HG03469 (cell line): ENCODE measurements around the gene KIF6.

ENCODE experiments used
- ATAC-seq: cut with Tn5 transposase; IDR thresholded peaks from one replicate; pipeline ENCODE4 v1.9.1; 2021; ENCODE audit warnings: mild to moderate bottlenecking, moderate library complexity, moderate number of reproducible peaks; ENCODE audit not compliant: unreplicated experiment

The KIF6 gene

GRCh38 chr6:39328066-39328465 lies 397.1 kb downstream of the KIF6 start:
- ATAC-seq: no peak

DNA sequence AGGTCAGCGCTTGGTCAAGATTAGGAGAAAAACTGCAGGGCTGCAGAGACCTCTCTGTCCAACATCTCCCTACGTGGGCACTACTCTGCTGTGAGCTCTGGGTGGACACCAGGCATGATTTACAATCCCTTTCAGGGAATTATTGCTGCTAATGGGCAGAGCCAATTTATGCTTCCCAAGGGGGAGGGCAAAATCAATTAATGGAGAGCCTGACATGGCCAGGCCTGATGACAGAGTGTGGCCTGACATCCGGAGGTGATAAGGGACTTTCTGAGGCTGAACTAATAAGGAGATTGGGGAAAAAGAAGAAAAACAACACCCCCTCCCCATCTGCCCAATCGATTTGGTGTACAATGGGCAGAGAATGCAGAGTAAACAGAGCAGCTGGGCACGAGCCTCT lies 397.7 kb downstream of the KIF6 start:
- ATAC-seq: no peak

DNA sequence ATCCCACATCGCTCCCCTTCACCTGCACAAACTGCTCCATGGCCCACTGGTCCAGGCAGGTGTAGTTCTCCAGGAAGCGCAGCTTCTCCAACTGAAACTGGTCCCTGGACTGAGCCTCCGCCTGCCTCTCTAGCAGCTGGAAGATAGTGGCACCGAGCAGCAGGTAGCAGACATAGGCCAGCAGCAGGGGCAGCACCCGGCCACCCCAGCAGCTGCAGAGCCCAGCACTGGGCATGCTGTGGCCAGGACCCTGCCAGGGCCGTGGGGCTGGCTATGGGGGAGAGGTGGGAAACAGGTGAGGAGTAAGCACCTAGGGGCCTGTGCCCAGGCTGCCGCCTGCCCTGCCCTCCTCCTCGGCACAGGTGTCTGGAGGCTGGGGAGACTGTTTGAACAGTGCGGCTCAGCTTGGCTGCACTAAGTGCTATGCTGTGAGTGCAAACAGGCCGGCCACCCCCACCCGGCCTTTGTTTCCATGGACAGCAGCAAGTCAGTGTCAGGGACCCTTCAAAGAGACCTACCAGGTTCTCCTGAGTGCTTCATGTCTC lies 402.8 kb downstream of the KIF6 start, which contains the start of gene KCNK16:
Gene KCNK16 (minus strand): TSS at position 397 of the 545 bp plus-strand sequence. CDS start 162 bp downstream, at position 235.
- ATAC-seq: no peak

- ATAC-seq: no peak
These were observed 403.4 kb downstream of the KIF6 start for GRCh38 chr6:39321761-39322160.

GRCh38 chr6:39320363-39320984 lies 404.7 kb downstream of the KIF6 start:
- no peak for ATAC-seq

DNA sequence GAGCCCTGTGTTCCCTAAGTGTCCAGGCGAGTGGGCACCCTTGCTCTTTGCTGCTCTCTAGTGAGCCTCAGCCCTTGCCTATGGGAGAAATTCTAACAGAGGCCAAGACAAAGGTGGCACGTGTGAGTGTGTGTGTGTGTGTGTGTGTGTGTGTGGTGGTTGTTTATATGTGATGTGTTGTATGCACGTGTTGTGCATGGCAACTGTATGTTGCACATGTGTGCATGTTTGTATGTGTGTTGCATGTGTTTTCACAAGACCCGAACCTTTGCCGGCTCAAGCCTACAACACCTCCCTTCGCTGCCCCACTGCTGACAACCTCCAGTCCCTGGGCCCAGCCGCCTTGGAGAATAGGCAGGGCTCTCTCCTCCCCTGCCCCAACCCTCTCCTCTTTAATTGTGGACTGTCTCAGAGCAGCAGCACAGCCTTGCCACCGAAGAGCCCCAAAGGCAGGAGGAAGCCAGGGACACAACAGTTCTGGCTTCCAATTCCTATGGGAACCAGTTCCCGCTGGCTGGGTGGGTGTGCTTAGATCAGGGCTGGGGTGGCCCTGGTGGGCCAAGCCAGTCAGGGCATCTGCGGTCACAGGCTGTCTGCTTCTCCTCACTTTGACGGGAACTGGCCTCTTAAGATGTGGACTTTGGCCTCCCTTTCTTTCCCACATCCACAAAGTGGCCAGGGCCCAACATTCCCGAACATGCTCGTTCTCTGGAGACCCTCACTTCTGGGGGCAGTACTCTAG lies 405.4 kb downstream of the KIF6 start:
- ATAC-seq: no peak

GRCh38 chr6:39317256-39317655 lies 408.0 kb downstream of the KIF6 start:
- no peak for ATAC-seq

DNA sequence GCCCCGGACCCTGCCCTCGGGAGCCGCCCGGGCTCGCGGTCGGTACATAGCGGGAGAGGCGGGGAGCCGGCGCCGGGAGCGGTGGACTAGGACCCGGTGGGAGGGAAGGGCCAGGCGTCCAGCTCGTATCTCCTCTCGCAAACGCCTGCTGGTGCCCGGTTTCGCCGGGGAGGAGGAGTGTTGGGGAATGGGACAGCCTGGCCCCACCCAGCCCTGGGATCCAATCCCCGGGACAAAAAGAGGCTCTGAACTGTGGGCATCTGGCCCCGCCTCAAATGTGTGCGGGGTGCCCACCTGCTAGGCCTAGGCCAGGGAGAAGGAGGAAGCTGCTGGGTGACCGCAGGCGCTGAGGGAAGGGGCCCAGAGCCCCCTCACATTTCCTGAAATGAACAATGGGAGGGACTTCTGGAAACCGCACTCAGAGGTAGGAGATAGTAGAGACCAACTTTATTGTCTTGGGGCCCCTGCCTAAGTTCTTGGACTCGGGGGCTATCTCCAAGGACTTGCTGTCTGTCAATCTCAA lies 410.9 kb downstream of the KIF6 start, which contains the start of gene KCNK17:
Gene KCNK17 (minus strand): TSS at position 147 of the 523 bp plus-strand sequence. CDS start 99 bp downstream, at position 48.
- no peak for ATAC-seq

DNA sequence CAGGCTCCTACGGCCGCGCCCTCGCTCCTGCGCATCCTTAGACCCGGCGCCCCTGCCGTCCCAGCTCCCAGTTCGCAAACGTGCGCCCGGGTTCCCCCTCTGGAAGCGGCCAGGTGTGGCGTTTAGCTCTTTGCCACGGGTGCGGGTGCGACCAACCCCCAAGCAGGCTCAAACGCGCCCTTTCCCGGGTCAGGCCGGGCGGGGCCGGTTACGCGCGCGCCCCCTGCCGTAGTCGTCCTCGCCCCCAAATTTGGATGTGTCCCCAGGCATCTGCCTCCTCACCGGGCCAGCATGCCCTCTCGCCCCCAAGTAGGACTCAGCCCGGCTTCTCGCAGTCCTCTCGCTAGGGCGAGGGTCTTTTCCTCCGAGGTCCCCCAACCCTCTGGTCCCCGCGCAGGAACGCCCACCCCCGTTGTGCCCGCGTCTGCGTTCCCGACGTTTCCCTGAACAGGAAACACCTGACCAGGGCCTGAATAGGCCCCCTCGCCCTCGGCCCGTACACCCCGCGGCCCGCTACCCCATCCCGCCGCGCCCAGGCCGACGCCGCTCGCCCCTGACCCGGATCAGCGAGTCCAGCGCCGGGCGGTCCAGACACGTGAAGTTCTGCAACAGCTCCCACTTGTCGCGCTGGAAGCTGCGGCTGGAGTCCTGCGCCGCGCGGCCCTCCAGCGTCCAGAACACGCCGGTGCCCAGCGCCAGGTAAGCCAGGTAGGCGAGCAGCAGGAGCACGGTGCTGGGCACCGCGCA lies 411.5 kb downstream of the KIF6 start:
- no peak for ATAC-seq

- ATAC-seq: no peak
These were observed 412.2 kb downstream of the KIF6 start for GRCh38 chr6:39312912-39313525.

GRCh38 chr6:39310542-39310941 lies 414.7 kb downstream of the KIF6 start:
- no peak for ATAC-seq

DNA sequence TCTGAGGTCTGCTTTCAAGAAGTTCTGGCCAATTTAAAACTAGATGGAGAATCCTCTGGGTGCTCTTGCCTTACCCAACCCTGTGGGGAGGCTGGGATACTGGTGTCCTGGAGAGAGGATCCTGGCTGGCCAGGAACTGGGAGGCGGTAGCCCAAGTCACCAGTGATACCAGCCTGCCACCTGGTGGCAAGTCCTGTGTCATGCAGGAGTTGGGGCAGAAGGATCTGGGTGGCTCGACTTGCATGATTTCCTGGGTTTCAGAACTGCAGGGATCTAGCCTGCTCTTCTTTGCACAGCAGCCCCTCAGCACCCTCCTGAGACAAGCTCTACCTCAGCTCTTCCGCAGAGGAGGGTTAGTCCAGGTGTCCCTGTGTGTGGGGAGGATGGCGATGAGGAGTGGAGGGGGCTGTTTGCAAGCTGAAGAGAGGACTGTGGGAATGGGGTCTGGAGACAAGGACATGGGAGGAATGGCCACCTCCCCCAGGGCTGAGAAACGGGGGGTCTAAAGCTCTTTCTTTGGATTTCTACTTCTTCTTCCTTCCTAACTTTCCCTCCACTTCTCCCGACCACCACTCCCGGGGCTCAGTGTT lies 415.2 kb downstream of the KIF6 start:
- ATAC-seq: no peak

DNA sequence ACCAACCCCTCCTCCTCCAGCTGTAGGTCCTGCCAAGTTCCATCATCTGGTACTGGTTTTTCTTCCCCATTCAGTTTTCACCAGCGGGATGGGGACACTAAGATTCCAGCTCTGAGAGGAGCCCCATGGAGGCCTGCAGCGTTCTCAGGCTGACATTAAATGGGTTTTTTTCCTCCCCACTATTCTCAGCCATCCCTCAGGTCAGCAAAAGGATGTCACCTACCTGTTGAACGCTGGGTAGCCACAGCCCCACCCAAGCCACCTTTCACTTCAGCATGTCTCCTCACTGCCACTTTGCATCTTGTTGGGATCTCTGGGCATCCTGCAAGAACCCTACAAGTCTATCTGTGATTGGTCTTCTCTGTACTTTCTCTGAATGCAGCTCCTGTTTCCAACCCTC lies 417.7 kb downstream of the KIF6 start:
- no peak for ATAC-seq

- ATAC-seq: no peak
These were observed 420.3 kb downstream of the KIF6 start for GRCh38 chr6:39304951-39305350.

DNA sequence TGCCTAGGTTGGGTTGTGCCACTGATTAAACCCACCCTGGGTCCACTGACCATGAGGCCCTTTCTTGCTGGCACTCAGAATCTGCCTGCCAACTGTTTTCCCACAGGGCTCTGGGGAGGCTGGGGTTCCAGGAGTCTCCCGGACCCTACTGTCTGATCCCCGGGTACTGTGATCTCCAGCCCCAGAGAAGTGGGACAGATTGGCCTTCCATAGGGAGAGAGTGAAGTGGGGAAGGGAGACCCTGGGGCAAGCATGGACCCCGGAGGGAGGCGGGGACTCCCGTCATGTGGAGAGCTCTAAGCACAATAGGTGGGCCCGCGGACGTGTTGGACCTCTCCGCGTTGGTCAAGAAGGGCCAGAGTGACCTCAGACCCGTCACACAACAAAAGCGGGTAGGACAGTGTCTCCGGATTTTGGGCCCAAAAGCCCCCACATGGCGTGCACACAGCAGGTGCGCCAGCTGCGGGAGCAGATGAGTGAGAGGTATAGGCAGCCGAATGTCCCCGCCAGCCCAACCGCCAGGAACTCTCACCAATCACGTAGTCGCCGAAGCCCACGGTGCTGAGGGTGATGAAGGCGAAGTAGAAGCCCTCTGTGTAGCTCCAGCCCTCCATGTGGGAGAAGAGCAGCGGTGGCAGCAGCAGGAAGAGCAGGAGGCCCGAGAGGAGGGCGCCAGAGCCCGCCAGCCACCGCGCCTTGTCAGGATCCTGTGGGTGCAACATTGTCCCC lies 421.6 kb downstream of the KIF6 start:
- ATAC-seq: no peak

GRCh38 chr6:39302669-39303424 lies 422.4 kb downstream of the KIF6 start:
- no peak for ATAC-seq

GRCh38 chr6:39302011-39302410 lies 423.2 kb downstream of the KIF6 start:
- no peak for ATAC-seq

GRCh38 chr6:39301606-39302005 lies 423.6 kb downstream of the KIF6 start:
- no peak for ATAC-seq

DNA sequence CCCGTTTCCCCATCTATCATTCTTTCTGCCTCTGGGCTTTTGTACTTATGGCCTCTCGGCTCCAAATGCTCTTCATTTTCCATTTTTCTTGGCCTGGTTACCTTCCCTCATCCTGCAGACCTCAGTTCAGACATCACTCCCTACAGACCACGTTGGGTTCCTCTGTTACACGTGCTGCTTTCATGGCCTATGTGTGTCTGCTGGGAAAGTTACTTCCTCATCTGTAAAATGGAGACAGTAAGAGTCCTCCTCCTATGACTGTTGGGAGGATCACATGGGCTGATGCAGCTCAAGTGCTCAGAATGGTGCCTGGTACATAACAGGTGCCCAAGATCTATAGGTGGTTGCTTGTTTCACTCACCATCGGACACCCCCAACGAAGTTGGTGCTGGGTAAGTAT lies 424.5 kb downstream of the KIF6 start:
- ATAC-seq: no peak
